AG20443 (cell line): Measurements from ENCODE around the gene GXYLT1.
"Not testable (repeated sequence)": the region's sequence is repeated elsewhere in the genome, so short reads cannot be mapped to it uniquely, and the experiment has no call there.

Experiments
- DNase-seq: peaks from one replicate; pipeline ENCODE4 v3.0.0; 2012; ENCODE audit warnings: low spot score, mixed read lengths

Gene GXYLT1

GRCh38 chr12:42145197-42145549 is 499 bp upstream of the GXYLT1 start:
- DNase-seq: no peak

GRCh38 chr12:42144158-42144407 is 591 bp downstream of the GXYLT1 start:
- peak; percentile 12 for DNase-seq

GRCh38 chr12:42143452-42144157 is 1.1 kb downstream of the GXYLT1 start:
- no peak for DNase-seq

- DNase-seq: no peak
Observed at GRCh38 chr12:42141981-42142606, 2.6 kb downstream of the GXYLT1 start.

GRCh38 chr12:42140901-42141300 is 3.8 kb downstream of the GXYLT1 start:
- DNase-seq: peak; percentile 56

- peak; percentile 21 for DNase-seq
Observed at GRCh38 chr12:42135259-42135814, 9.3 kb downstream of the GXYLT1 start.

GRCh38 chr12:42130672-42131402 is 13.8 kb downstream of the GXYLT1 start:
- DNase-seq: peak; percentile 31

GRCh38 chr12:42129595-42130204 is 15.0 kb downstream of the GXYLT1 start:
- DNase-seq: peak; percentile 55

GRCh38 chr12:42128888-42129287 is 15.8 kb downstream of the GXYLT1 start:
- no peak for DNase-seq

GRCh38 chr12:42128327-42128726 is 16.3 kb downstream of the GXYLT1 start:
- no peak for DNase-seq

- DNase-seq: no peak
Observed at GRCh38 chr12:42126963-42127362, 17.7 kb downstream of the GXYLT1 start.

- no peak for DNase-seq
Observed at GRCh38 chr12:42125388-42125767, 19.3 kb downstream of the GXYLT1 start.

- DNase-seq: no peak
Observed at GRCh38 chr12:42124764-42125387, 19.8 kb downstream of the GXYLT1 start.

GRCh38 chr12:42119085-42119633 is 25.5 kb downstream of the GXYLT1 start:
- peak; percentile 34 for DNase-seq

- no peak for DNase-seq
Observed at GRCh38 chr12:42118136-42118879, 26.4 kb downstream of the GXYLT1 start.

GRCh38 chr12:42109031-42109430 is 35.6 kb downstream of the GXYLT1 start:
- no peak for DNase-seq

- not testable (repeated sequence) for DNase-seq
Observed at GRCh38 chr12:42106791-42107190, 37.9 kb downstream of the GXYLT1 start.

GRCh38 chr12:42104784-42105183 is 39.9 kb downstream of the GXYLT1 start:
- no peak for DNase-seq

- no peak for DNase-seq
Observed at GRCh38 chr12:42104087-42104486, 40.6 kb downstream of the GXYLT1 start.

- DNase-seq: no peak
Observed at GRCh38 chr12:42103155-42103554, 41.5 kb downstream of the GXYLT1 start.

- no peak for DNase-seq
Observed at GRCh38 chr12:42102720-42103119, 42.0 kb downstream of the GXYLT1 start.
